Measurements from ENCODE around the gene CR1. TPM values are rescaled to one million over a fixed set of nuclear protein-coding genes. Genes with fewer than 3 reads are reported as not detected.
A peak's percentile ranks its signal among the peaks of the same experiment; 100 is the strongest.

CR1 gene
- total and polyA plus RNA-seq, 2 experiments from 2014 or later: 0.65 to 0.76 TPM

DNA sequence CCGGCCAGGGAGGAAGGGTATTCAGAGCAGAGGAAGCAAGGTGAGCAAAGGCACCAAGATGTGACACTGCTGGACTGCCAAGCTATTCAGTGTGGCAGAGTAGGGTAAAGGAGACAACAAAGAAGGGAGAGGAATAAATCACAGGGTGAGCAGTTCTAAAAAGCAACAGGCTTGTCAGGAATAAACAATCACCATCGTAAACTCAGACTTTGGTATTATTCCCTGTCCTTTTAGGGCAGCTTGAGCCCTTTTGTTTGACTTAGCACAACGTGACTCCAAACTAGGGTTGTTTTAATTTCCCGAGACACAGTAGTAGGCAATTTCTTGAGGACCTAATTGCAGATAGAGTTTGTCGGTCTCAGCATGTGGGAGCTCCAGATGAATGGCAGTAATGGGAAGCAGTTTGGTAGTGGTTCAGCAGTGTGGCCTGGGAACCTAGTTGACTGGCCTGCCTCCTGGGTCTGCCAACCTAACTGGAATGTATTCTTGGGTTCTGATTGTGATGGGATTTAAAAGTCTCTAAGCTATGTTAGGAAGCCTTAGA is 153.3 kb downstream of the CR1 start:
- Mint-ChIP-seq H3K4me1 (peaks cover 47% of the 10 kb centered on the region), H3K36me3 (ENCODE audit: low read depth) (no peaks in the 10 kb centered on the region), H3K27ac (no peak overlapping the region), H3K4me3 (no peak overlapping the region; the same call in 2 of the 3 replicates), H3K9me3 (no peaks in the 10 kb centered on the region), H3K27me3 (ENCODE audit: insufficient read depth, low read depth, poor library complexity) (peaks cover 19% of the 10 kb centered on the region)
- H3K4me2 ChIP-seq: no peak overlapping the region
- no peak for ATAC-seq
- no peaks in the 10 kb centered on the region for H4K20me1 ChIP-seq (replicated peaks; ENCODE audit: insufficient read depth)
- H3K4me1 ChIP-seq (ENCODE audit: insufficient read depth): peaks cover 49% of the 10 kb centered on the region
- H3K79me2 ChIP-seq (replicated peaks; ENCODE audit: insufficient read depth): peaks cover 19% of the 10 kb centered on the region
- no peaks in the 10 kb centered on the region for H3K36me3 ChIP-seq (ENCODE audit: insufficient read depth)
- peak; percentile 17 for DNase-seq (ENCODE audit: low spot score)
- H3K27me3 ChIP-seq (ENCODE audit: insufficient read depth): peaks cover 10% of the 10 kb centered on the region
- no peaks in the 10 kb centered on the region for H3K9me2 ChIP-seq (ENCODE audit: insufficient read depth)
- H3F3A ChIP-seq (replicated peaks; ENCODE audit: low read depth): 0 out of 2 replicates have a peak, but pooled peaks cover 5% of the 10 kb centered on the region
- H2AFZ ChIP-seq: no peak overlapping the region
- H3K4me3 ChIP-seq: no peak overlapping the region
- no peak overlapping the region for H3K27ac ChIP-seq (ENCODE audit: low read depth)
- TF ChIP-seq STAT1 (IDR thresholded peaks at IDR 0.05; ENCODE audit: unreplicated experiment) (no peak), NANOG (IDR thresholded peaks at IDR 0.05; ENCODE audit: borderline replicate concordance) (no peak), CREB1 (CRISPR knock-in tag; IDR thresholded peaks at IDR 0.05; ENCODE audit: low read depth) (no peak), JUNB (IDR thresholded peaks at IDR 0.05; ENCODE audit: unreplicated experiment) (no peak), EZH2phosphoT487 (IDR thresholded peaks at IDR 0.05; ENCODE audit: unreplicated experiment) (no peak), ZNF114 (CRISPR knock-in tag; IDR thresholded peaks at IDR 0.05) (no peak)
- TF ChIP-seq, protein P1, sequence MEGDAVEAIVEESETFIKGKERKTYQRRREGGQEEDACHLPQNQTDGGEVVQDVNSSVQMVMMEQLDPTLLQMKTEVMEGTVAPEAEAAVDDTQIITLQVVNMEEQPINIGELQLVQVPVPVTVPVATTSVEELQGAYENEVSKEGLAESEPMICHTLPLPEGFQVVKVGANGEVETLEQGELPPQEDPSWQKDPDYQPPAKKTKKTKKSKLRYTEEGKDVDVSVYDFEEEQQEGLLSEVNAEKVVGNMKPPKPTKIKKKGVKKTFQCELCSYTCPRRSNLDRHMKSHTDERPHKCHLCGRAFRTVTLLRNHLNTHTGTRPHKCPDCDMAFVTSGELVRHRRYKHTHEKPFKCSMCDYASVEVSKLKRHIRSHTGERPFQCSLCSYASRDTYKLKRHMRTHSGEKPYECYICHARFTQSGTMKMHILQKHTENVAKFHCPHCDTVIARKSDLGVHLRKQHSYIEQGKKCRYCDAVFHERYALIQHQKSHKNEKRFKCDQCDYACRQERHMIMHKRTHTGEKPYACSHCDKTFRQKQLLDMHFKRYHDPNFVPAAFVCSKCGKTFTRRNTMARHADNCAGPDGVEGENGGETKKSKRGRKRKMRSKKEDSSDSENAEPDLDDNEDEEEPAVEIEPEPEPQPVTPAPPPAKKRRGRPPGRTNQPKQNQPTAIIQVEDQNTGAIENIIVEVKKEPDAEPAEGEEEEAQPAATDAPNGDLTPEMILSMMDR (conservative IDR thresholded peaks at IDR 0.05; ENCODE audit: low read depth in 2 of 2): no peak
- TF ChIP-seq, protein P2, sequence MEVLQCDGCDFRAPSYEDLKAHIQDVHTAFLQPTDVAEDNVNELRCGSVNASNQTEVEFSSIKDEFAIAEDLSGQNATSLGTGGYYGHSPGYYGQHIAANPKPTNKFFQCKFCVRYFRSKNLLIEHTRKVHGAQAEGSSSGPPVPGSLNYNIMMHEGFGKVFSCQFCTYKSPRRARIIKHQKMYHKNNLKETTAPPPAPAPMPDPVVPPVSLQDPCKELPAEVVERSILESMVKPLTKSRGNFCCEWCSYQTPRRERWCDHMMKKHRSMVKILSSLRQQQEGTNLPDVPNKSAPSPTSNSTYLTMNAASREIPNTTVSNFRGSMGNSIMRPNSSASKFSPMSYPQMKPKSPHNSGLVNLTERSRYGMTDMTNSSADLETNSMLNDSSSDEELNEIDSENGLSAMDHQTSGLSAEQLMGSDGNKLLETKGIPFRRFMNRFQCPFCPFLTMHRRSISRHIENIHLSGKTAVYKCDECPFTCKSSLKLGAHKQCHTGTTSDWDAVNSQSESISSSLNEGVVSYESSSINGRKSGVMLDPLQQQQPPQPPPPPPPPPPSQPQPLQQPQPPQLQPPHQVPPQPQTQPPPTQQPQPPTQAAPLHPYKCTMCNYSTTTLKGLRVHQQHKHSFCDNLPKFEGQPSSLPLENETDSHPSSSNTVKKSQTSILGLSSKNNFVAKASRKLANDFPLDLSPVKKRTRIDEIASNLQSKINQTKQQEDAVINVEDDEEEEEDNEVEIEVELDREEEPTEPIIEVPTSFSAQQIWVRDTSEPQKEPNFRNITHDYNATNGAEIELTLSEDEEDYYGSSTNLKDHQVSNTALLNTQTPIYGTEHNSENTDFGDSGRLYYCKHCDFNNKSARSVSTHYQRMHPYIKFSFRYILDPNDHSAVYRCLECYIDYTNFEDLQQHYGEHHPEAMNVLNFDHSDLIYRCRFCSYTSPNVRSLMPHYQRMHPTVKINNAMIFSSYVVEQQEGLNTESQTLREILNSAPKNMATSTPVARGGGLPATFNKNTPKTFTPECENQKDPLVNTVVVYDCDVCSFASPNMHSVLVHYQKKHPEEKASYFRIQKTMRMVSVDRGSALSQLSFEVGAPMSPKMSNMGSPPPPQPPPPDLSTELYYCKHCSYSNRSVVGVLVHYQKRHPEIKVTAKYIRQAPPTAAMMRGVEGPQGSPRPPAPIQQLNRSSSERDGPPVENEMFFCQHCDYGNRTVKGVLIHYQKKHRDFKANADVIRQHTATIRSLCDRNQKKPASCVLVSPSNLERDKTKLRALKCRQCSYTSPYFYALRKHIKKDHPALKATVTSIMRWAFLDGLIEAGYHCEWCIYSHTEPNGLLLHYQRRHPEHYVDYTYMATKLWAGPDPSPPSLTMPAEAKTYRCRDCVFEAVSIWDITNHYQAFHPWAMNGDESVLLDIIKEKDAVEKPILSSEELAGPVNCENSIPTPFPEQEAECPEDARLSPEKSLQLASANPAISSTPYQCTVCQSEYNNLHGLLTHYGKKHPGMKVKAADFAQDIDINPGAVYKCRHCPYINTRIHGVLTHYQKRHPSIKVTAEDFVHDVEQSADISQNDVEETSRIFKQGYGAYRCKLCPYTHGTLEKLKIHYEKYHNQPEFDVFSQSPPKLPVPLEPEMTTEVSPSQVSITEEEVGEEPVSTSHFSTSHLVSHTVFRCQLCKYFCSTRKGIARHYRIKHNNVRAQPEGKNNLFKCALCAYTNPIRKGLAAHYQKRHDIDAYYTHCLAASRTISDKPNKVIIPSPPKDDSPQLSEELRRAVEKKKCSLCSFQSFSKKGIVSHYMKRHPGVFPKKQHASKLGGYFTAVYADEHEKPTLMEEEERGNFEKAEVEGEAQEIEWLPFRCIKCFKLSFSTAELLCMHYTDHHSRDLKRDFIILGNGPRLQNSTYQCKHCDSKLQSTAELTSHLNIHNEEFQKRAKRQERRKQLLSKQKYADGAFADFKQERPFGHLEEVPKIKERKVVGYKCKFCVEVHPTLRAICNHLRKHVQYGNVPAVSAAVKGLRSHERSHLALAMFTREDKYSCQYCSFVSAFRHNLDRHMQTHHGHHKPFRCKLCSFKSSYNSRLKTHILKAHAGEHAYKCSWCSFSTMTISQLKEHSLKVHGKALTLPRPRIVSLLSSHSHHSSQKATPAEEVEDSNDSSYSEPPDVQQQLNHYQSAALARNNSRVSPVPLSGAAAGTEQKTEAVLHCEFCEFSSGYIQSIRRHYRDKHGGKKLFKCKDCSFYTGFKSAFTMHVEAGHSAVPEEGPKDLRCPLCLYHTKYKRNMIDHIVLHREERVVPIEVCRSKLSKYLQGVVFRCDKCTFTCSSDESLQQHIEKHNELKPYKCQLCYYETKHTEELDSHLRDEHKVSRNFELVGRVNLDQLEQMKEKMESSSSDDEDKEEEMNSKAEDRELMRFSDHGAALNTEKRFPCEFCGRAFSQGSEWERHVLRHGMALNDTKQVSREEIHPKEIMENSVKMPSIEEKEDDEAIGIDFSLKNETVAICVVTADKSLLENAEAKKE (CRISPR knock-in tag; IDR thresholded peaks at IDR 0.05): no peak
- TF ChIP-seq, protein P3, sequence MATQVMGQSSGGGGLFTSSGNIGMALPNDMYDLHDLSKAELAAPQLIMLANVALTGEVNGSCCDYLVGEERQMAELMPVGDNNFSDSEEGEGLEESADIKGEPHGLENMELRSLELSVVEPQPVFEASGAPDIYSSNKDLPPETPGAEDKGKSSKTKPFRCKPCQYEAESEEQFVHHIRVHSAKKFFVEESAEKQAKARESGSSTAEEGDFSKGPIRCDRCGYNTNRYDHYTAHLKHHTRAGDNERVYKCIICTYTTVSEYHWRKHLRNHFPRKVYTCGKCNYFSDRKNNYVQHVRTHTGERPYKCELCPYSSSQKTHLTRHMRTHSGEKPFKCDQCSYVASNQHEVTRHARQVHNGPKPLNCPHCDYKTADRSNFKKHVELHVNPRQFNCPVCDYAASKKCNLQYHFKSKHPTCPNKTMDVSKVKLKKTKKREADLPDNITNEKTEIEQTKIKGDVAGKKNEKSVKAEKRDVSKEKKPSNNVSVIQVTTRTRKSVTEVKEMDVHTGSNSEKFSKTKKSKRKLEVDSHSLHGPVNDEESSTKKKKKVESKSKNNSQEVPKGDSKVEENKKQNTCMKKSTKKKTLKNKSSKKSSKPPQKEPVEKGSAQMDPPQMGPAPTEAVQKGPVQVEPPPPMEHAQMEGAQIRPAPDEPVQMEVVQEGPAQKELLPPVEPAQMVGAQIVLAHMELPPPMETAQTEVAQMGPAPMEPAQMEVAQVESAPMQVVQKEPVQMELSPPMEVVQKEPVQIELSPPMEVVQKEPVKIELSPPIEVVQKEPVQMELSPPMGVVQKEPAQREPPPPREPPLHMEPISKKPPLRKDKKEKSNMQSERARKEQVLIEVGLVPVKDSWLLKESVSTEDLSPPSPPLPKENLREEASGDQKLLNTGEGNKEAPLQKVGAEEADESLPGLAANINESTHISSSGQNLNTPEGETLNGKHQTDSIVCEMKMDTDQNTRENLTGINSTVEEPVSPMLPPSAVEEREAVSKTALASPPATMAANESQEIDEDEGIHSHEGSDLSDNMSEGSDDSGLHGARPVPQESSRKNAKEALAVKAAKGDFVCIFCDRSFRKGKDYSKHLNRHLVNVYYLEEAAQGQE (IDR thresholded peaks at IDR 0.05; ENCODE audit: unreplicated experiment): no peak

Data from GM23338 (cell line).